ENCODE data around the gene PRKAR2A. TPM values are rescaled to one million over a fixed set of nuclear protein-coding genes. Genes with fewer than 3 reads are reported as not detected.
A peak's percentile ranks its signal among the peaks of the same experiment; 100 is the strongest.
"Not testable (repeated sequence)": the region's sequence is repeated elsewhere in the genome, so short reads cannot be mapped to it uniquely, and the experiment has no call there.

PRKAR2A gene
- total and polyA plus RNA-seq, 9 of the 15 experiments (the other 6 are each of a cell fraction or from before 2014, with no cell fraction given) = 15.9 to 84.5 (median 37.6) TPM

GRCh38 chr3:48725185-48725855 lies 122.4 kb downstream of the PRKAR2A start:
- H3K4me3 ChIP-seq; H3K27ac ChIP-seq (ENCODE audit: extremely low read depth, low read depth, low read length); H3K27me3 ChIP-seq (ENCODE audit: control insufficient read depth in 2 of 2, insufficient read depth in 2 of 2, low read length in 2 of 2); FAIRE-seq; H3K9me1 ChIP-seq (ENCODE audit: control insufficient read depth, insufficient read depth, low read length); in situ Hi-C loops (cut with MboI); H3K36me3 ChIP-seq (ENCODE audit: control insufficient read depth, insufficient read depth, low read length); H2AFZ ChIP-seq (ENCODE audit: low read depth, low read length); H3K9me3 ChIP-seq (replicated peaks; ENCODE audit: control insufficient read depth, insufficient read depth, low read depth, low read length); ATAC-seq; intact Hi-C loops (cut with micrococcal nuclease); DNase-seq (ENCODE audit: extremely low read depth in 1 of 4, low spot score in 3 of 4); CTCF ChIA-PET (ENCODE audit: low intra/inter-chr PET ratio); BruUV-seq (replicated peaks); H4K20me1 ChIP-seq (replicated peaks; ENCODE audit: control insufficient read depth, insufficient read depth, low read length); H3K79me2 ChIP-seq (ENCODE audit: control insufficient read depth, insufficient read depth, low read length); H3K4me2 ChIP-seq (ENCODE audit: insufficient read depth, low read length); H3K4me1 ChIP-seq (replicated peaks in 1 of 2; ENCODE audit: control insufficient read depth in 2 of 2, insufficient read depth in 2 of 2, low read length in 2 of 2); H3K9ac ChIP-seq (ENCODE audit: insufficient read depth in 1 of 2, low read depth in 2 of 2, low read length in 2 of 2): not testable (repeated sequence)
- 36% methylated on average over 6 of the region's 8 CpGs for WGBS (ENCODE audit: insufficient coverage, low coverage, missing lambda C conversion rate)
- POLR2A ChIA-PET = interaction anchor here (1.9 kb wide), 1 partner anchor 8 kb away, joined by 6 read pairs; the partner anchor contains the start of gene IP6K2
- TF ChIP-seq, protein P1, sequence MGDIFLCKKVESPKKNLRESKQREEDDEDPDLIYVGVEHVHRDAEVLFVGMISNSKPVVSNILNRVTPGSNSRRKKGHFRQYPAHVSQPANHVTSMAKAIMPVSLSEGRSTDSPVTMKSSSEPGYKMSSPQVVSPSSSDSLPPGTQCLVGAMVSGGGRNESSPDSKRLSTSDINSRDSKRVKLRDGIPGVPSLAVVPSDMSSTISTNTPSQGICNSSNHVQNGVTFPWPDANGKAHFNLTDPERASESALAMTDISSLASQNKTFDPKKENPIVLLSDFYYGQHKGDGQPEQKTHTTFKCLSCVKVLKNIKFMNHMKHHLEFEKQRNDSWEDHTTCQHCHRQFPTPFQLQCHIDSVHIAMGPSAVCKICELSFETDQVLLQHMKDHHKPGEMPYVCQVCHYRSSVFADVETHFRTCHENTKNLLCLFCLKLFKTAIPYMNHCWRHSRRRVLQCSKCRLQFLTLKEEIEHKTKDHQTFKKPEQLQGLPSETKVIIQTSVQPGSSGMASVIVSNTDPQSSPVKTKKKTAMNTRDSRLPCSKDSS (IDR thresholded peaks at IDR 0.05; ENCODE audit: low read depth, partially characterized antibody) = peak; percentile 39
- TF ChIP-seq TRIM28 (IDR thresholded peaks at IDR 0.05) = peak; percentile 75
- peak; percentile 24 to 26; a peak in 2 of 4 replicates for TF ChIP-seq TRIM24 (IDR thresholded peaks at IDR 0.05)
- TF ChIP-seq ZNF75A (CRISPR knock-in tag; IDR thresholded peaks at IDR 0.05) = peak; percentile 54; the same call in 1 of the 2 replicates
- peak; percentile 46; the same call in 1 of the 2 replicates for TF ChIP-seq PKNOX1 (IDR thresholded peaks at IDR 0.05)
- peak in 1 of 2 experiments; percentile 34; a peak in 1 of 3 replicates for TF ChIP-seq CBX3 (IDR thresholded peaks at IDR 0.05; ENCODE audit: borderline replicate concordance in 1 of 2, low read length in 2 of 2)
- TF ChIP-seq CBX5 (IDR thresholded peaks at IDR 0.05; ENCODE audit: borderline replicate concordance, low read depth) = peak; percentile 69; the same call in 1 of the 2 replicates

Measured in K562 (cell line).